Naive thymus-derived CD4-positive, alpha-beta T cell (primary cell): Measurements from ENCODE around the gene RLN3. TPM values are rescaled to one million over a fixed set of nuclear protein-coding genes. Genes with fewer than 3 reads are reported as not detected.
A peak's percentile ranks its signal among the peaks of the same experiment; 100 is the strongest.

Experiments
- ATAC-seq: fragments of 150-1000 bp; cut with Tn5 transposase; 2 replicates; pipeline ENCODE4 v1.10.0; 2021; ENCODE audit warnings: mild to moderate bottlenecking, moderate library complexity
- CTCF ChIA-PET: fragments of 350-600 bp; sonication (Branson Sonifier 250); formaldehyde crosslinking; loops from one replicate; lab custom pipeline; 2021; ENCODE audit warnings: antibody characterized with exemption; lab: Charles Lee
- POLR2A ChIA-PET: fragments of 350-600 bp; sonication (Branson Sonifier 250); formaldehyde crosslinking; loops from one replicate; lab custom pipeline; 2021; ENCODE audit warnings: antibody characterized with exemption, inconsistent platforms; lab: Charles Lee
- DNase-seq, 9 donors: peaks; one replicate each; pipeline versions ENCODE4 v3.0.0 to v3.0.0-alpha.2; 2020 to 2022; ENCODE audit warnings: mixed read lengths in 1 of 9
- H3K27ac ChIP-seq: one replicate; pipeline ENCODE4 v1.7.0; 2013; ENCODE audit warnings: mild to moderate bottlenecking, low read depth, low read length, moderate library complexity
- H3K27me3 ChIP-seq, 2 donors: one replicate each; pipeline ENCODE4 v1.7.0; 2013; ENCODE audit warnings: low read length in 2 of 2, mild to moderate bottlenecking in 2 of 2, moderate library complexity in 2 of 2; ENCODE audit not compliant: control insufficient read depth in 2 of 2, insufficient read depth in 2 of 2
- H3K36me3 ChIP-seq, 3 experiments: 1 replicate in 2 of 3; 2 replicates in 1 of 3; pipeline ENCODE4 v1.7.0; 2013; ENCODE audit warnings: low read length in 3 of 3, mild to moderate bottlenecking in 3 of 3, moderate library complexity in 1 of 3; ENCODE audit not compliant: insufficient read depth in 3 of 3, control insufficient read depth in 2 of 3
- H3K4me1 ChIP-seq, 2 donors: one replicate each; pipeline ENCODE4 v1.7.0; 2013; ENCODE audit warnings: low read length in 2 of 2, mild to moderate bottlenecking in 2 of 2, moderate library complexity in 1 of 2; ENCODE audit not compliant: control insufficient read depth in 2 of 2, insufficient read depth in 2 of 2
- H3K4me3 ChIP-seq: 2 replicates; pipeline ENCODE4 v1.7.0; 2013; ENCODE audit warnings: mild to moderate bottlenecking, low read length
- H3K9me3 ChIP-seq, 3 experiments: 1 replicate in 2 of 3; 2 replicates in 1 of 3; pipeline ENCODE4 v1.7.0; 2013; ENCODE audit warnings: low read length in 3 of 3; ENCODE audit not compliant: control insufficient read depth in 2 of 3
- H3K27ac Mint-ChIP-seq, 9 donors: one replicate each; pipeline ENCODE4 v1.8.0; 2020 to 2022; ENCODE audit warnings: mixed read lengths in 9 of 9, mild to moderate bottlenecking in 8 of 9, moderate library complexity in 5 of 9, inconsistent platforms in 2 of 9
- H3K27me3 Mint-ChIP-seq, 5 donors: one replicate each; pipeline ENCODE4 v1.8.0; 2021 to 2022; ENCODE audit warnings: mixed read lengths in 5 of 5, mild to moderate bottlenecking in 1 of 5
- H3K36me3 Mint-ChIP-seq, 5 donors: one replicate each; pipeline ENCODE4 v1.8.0; 2020 to 2022; ENCODE audit warnings: mixed read lengths in 5 of 5, mild to moderate bottlenecking in 3 of 5, inconsistent platforms in 1 of 5
- H3K4me1 Mint-ChIP-seq, 7 donors: one replicate each; pipeline ENCODE4 v1.8.0; 2020 to 2022; ENCODE audit warnings: mixed read lengths in 7 of 7, mild to moderate bottlenecking in 3 of 7, inconsistent platforms in 1 of 7
- H3K4me3 Mint-ChIP-seq, 10 donors: one replicate each; pipeline ENCODE4 v1.8.0; 2020 to 2022; ENCODE audit warnings: mild to moderate bottlenecking in 10 of 10, mixed read lengths in 10 of 10, moderate library complexity in 6 of 10, inconsistent platforms in 2 of 10
- H3K9me3 Mint-ChIP-seq, 11 donors: one replicate each; pipeline ENCODE4 v1.8.0; 2020 to 2022; ENCODE audit warnings: mixed read lengths in 11 of 11, mild to moderate bottlenecking in 4 of 11, inconsistent platforms in 1 of 11, moderate library complexity in 1 of 11
- intact Hi-C, 2 donors: fragments of 100-400 bp; cut with micrococcal nuclease; formaldehyde crosslinking; loops; one replicate each; pipeline ENCODE4 v1.15.1; 2023
- polyA plus RNA-seq, 2 donors: library from polyadenylated mRNA; unstranded; fragments of 300-500 nt; fragmentation: Illumina TruSeq; gene quantifications; one replicate each; pipeline ENCODE4 v1.2.3, GENCODE V29; 2021
- total RNA-seq, 6 experiments: library from RNA in 5 of 6; stranded (reverse) in 5 of 6; gene quantifications; 1 replicate in 5 of 6; 2 replicates in 1 of 6; pipeline ENCODE4 v1.2.3 and lab custom pipeline; 2021 to 2026

RLN3 gene
- total and polyA plus RNA-seq, 7 experiments from 2014 or later: not detected

DNA sequence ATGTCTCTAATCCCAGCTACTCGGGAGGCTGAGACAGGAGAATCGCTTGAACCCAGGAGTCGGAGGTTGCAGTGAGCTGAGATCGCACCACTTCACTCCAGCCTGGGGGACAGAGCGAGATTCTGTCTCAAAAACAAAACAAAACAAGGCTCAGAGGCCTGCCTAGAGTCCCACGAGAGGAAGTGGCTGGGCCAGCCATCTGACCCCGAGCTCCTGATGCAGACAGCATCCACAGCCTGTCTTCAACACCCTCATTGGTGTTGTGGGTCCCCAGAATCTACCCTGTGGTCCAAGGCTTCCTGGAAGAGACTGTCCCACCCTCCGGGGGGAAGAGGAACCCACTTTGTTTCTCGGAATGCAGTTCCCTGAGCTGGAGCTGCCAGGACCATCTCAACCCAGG is 46.5 kb upstream of the RLN3 start:
- peaks cover 14 to 55% (median 36%) of the 10 kb centered on the region in 7 donors for H3K4me1 Mint-ChIP-seq
- peaks cover 0 to 3% (median 0%) of the 10 kb centered on the region in 5 donors for H3K36me3 Mint-ChIP-seq
- ChIA-PET CTCF (interaction anchor here (1.0 kb wide), 1 partner anchor 29 kb away, joined by 3 read pairs; the partner anchor contains the start of gene DCAF15), POLR2A (interaction anchor here (0.6 to 11.0 kb wide), 2 partner anchors 18 to 79 kb away, joined by 3 to 160 read pairs; no protein-coding TSS in a partner anchor)
- peaks cover 0 to 2% (median 0%) of the 10 kb centered on the region in 11 donors for H3K9me3 Mint-ChIP-seq
- Histone ChIP-seq H3K4me3 (no peak overlapping the region), H3K36me3 (no peaks in the 10 kb centered on the region), H3K27me3 (no peaks in the 10 kb centered on the region), H3K4me1 (peaks cover 13 to 49% of the 10 kb centered on the region in 2 donors), H3K27ac (no peak overlapping the region), H3K9me3 (no peaks in the 10 kb centered on the region)
- peak overlapping the region in 5 of 9 donors; percentile 10 to 92 (median 49) for H3K27ac Mint-ChIP-seq
- peak overlapping the region in 3 of 10 donors; percentile 7 to 42 (median 30) for H3K4me3 Mint-ChIP-seq
- DNase-seq: no peak
- no peaks in the 10 kb centered on the region for H3K27me3 Mint-ChIP-seq
- intact Hi-C loops: no loop called here
- no peak for ATAC-seq

GRCh38 chr19:13981988-13982501 is 45.9 kb upstream of the RLN3 start:
- POLR2A ChIA-PET: interaction anchor here (0.6 to 11.0 kb wide), 5 partner anchors 18 to 80 kb away, joined by 3 to 160 read pairs (median 10); partner anchors contain the start of genes DCAF15, IL27RA and RFX1
- intact Hi-C loops: no loop called here
- H3K4me1 Mint-ChIP-seq: peaks cover 20 to 59% (median 41%) of the 10 kb centered on the region in 7 donors
- no peak overlapping the region for H3K27ac ChIP-seq
- peaks cover 0 to 2% (median 0%) of the 10 kb centered on the region in 11 donors for H3K9me3 Mint-ChIP-seq
- H3K36me3 ChIP-seq: no peaks in the 10 kb centered on the region
- H3K9me3 ChIP-seq: no peaks in the 10 kb centered on the region
- no peak overlapping the region for H3K4me3 ChIP-seq
- no peaks in the 10 kb centered on the region for H3K27me3 ChIP-seq
- peaks cover 0 to 3% (median 0%) of the 10 kb centered on the region in 5 donors for H3K36me3 Mint-ChIP-seq
- H3K4me3 Mint-ChIP-seq: peak overlapping the region in 5 of 10 donors; percentile 7 to 84 (median 68)
- H3K27ac Mint-ChIP-seq: peak overlapping the region in 8 of 9 donors; percentile 32 to 97 (median 88)
- CTCF ChIA-PET: interaction anchor here (1.0 to 1.6 kb wide), 2 partner anchors 12 to 29 kb away, joined by 3 read pairs; partner anchors contain the start of gene DCAF15
- ATAC-seq (no peak), DNase-seq (no peak)
- no peaks in the 10 kb centered on the region for H3K27me3 Mint-ChIP-seq
- peaks cover 18 to 54% of the 10 kb centered on the region in 2 donors for H3K4me1 ChIP-seq

GRCh38 chr19:13982773-13983172 is 45.2 kb upstream of the RLN3 start:
- H3K27me3 Mint-ChIP-seq: no peaks in the 10 kb centered on the region
- H3K27ac ChIP-seq: peak overlapping the region; percentile 61
- intact Hi-C loops: no loop called here
- no peaks in the 10 kb centered on the region for H3K9me3 ChIP-seq
- H3K4me3 ChIP-seq: no peak overlapping the region
- peaks cover 0 to 2% (median 0%) of the 10 kb centered on the region in 11 donors for H3K9me3 Mint-ChIP-seq
- DNase-seq: no peak
- H3K36me3 Mint-ChIP-seq: peaks cover 0 to 3% (median 0%) of the 10 kb centered on the region in 5 donors
- peak overlapping the region in 8 of 9 donors; percentile 62 to 97 (median 88) for H3K27ac Mint-ChIP-seq
- H3K27me3 ChIP-seq: no peaks in the 10 kb centered on the region
- H3K4me1 ChIP-seq: peaks cover 25 to 61% of the 10 kb centered on the region in 2 donors
- POLR2A ChIA-PET: interaction anchor here (0.6 to 11.0 kb wide), 5 partner anchors 17 to 83 kb away, joined by 3 to 160 read pairs (median 10); partner anchors contain the start of genes DCAF15, IL27RA and RFX1
- CTCF ChIA-PET: interaction anchor here (0.6 to 1.6 kb wide), 4 partner anchors 11 to 30 kb away, joined by 3 read pairs; partner anchors contain the start of gene DCAF15
- no peaks in the 10 kb centered on the region for H3K36me3 ChIP-seq
- H3K4me3 Mint-ChIP-seq: peak overlapping the region in 9 of 10 donors; percentile 33 to 84 (median 67)
- ATAC-seq: no peak
- peaks cover 26 to 66% (median 48%) of the 10 kb centered on the region in 7 donors for H3K4me1 Mint-ChIP-seq

DNA sequence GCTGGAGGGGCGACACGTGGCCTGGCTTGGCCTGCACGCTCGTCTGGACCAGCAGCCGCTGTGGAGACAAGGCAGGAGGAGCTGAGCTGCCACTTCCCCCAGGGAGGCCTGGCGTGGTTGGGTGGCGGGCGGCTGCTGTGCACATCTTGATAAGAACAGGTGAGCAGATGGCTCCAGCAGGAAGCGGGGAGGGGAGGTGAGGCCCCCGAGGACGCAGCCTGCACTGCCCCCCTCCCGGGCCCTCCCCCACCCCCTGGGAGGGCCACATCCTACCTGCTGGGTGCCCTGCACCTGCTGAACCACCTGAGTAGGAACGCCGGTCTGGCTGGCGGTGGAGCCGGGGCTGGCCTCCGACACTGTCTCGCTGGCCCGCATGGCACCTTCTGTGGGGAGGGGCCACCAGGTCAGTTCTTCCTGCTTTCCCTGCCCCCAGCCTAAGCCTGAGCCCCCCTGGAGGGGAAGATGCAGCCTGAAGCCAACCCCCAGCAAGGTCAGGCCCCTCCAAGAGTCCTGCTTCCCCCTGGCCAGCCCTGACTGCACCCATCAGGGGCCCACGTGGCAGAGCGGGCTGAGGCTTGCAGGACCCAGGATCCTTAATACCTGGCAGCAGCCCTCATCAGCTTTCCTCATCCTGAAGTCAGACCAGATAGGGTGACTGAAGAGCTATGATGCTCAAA is 44.6 kb upstream of the RLN3 start:
- Mint-ChIP-seq H3K4me1 (peaks cover 26 to 71% (median 51%) of the 10 kb centered on the region in 7 donors), H3K4me3 (peak overlapping the region in 9 of 10 donors; percentile 33 to 84 (median 67)), H3K27ac (peak overlapping the region in 8 of 9 donors; percentile 62 to 97 (median 90)), H3K9me3 (peaks cover 0 to 2% (median 0%) of the 10 kb centered on the region in 11 donors), H3K36me3 (peaks cover 0 to 3% (median 0%) of the 10 kb centered on the region in 5 donors), H3K27me3 (no peaks in the 10 kb centered on the region)
- Histone ChIP-seq H3K27me3 (no peaks in the 10 kb centered on the region), H3K36me3 (no peaks in the 10 kb centered on the region), H3K4me1 (peaks cover 31 to 67% of the 10 kb centered on the region in 2 donors), H3K4me3 (no peak overlapping the region), H3K27ac (peak overlapping the region; percentile 61), H3K9me3 (no peaks in the 10 kb centered on the region)
- CTCF ChIA-PET: interaction anchor here (0.6 to 2.0 kb wide), 4 partner anchors 10 to 102 kb away, joined by 3 to 7 read pairs (median 3); no protein-coding TSS in a partner anchor
- DNase-seq (peak in 7 of 9 donors; percentile 37 to 61 (median 58)), ATAC-seq (no peak)
- intact Hi-C loops: no loop called here
- POLR2A ChIA-PET: interaction anchor here (0.6 to 11.0 kb wide), 5 partner anchors 17 to 82 kb away, joined by 3 to 160 read pairs (median 10); partner anchors contain the start of genes DCAF15, IL27RA and RFX1

GRCh38 chr19:13984186-13984585 is 43.8 kb upstream of the RLN3 start:
- Histone ChIP-seq H3K9me3 (no peaks in the 10 kb centered on the region), H3K27ac (peak overlapping the region; percentile 97), H3K4me3 (no peak overlapping the region), H3K36me3 (no peaks in the 10 kb centered on the region), H3K4me1 (peaks cover 35 to 66% of the 10 kb centered on the region in 2 donors), H3K27me3 (no peaks in the 10 kb centered on the region)
- H3K36me3 Mint-ChIP-seq: peaks cover 0 to 8% (median 6%) of the 10 kb centered on the region in 5 donors
- peaks cover 0 to 2% (median 0%) of the 10 kb centered on the region in 11 donors for H3K9me3 Mint-ChIP-seq
- intact Hi-C loops: no loop called here
- DNase-seq (peak in 3 of 9 donors; percentile 16 to 28 (median 21)), ATAC-seq (no peak)
- CTCF ChIA-PET: interaction anchor here (1.2 to 2.0 kb wide), 2 partner anchors 18 to 103 kb away, joined by 3 to 7 read pairs; no protein-coding TSS in a partner anchor
- peak overlapping the region in 8 of 9 donors; percentile 92 to 99 (median 96) for H3K27ac Mint-ChIP-seq
- H3K4me3 Mint-ChIP-seq: peak overlapping the region in 5 of 10 donors; percentile 16 to 85 (median 76)
- POLR2A ChIA-PET: interaction anchor here (0.9 to 11.0 kb wide), 7 partner anchors 16 to 103 kb away, joined by 3 to 160 read pairs (median 15); partner anchors contain the start of genes DCAF15, IL27RA and RFX1
- peaks cover 34 to 80% (median 60%) of the 10 kb centered on the region in 7 donors for H3K4me1 Mint-ChIP-seq
- H3K27me3 Mint-ChIP-seq: no peaks in the 10 kb centered on the region
